Upper lobe of right lung (tissue), 1 donor: Measurements from ENCODE around the gene ARID5B. TPM values are rescaled to one million over a fixed set of nuclear protein-coding genes. Genes with fewer than 3 reads are reported as not detected.

ENCODE experiments used
- ATAC-seq: fragments of 200-7000 bp; cut with Tn5 transposase; one replicate; pipeline ENCODE4 v1.9.1; 2020; ENCODE audit warnings: mild to moderate bottlenecking, moderate library complexity
- DNase-seq: peaks from one replicate; pipeline ENCODE4 v3.0.0-alpha.2; 2020
- H3K27ac ChIP-seq: fragments of 200-600 bp; one replicate; pipeline ENCODE4 v1.8.0; 2022
- H3K27me3 ChIP-seq: fragments of 200-600 bp; one replicate; pipeline ENCODE4 v1.8.0; 2022; ENCODE audit warnings: mild to moderate bottlenecking
- H3K36me3 ChIP-seq: fragments of 200-600 bp; one replicate; pipeline ENCODE4 v1.8.0; 2022
- H3K4me1 ChIP-seq: fragments of 200-600 bp; one replicate; pipeline ENCODE4 v1.8.0; 2022
- H3K4me3 ChIP-seq: fragments of 200-600 bp; one replicate; pipeline ENCODE4 v1.8.0; 2022; ENCODE audit warnings: mild to moderate bottlenecking
- H3K9me3 ChIP-seq: fragments of 200-600 bp; one replicate; pipeline ENCODE4 v1.8.0; 2022
- intact Hi-C: fragments of 100-400 bp; cut with DNase I; formaldehyde crosslinking; loops from one replicate; pipeline ENCODE4 v1.11.0; 2022
- total RNA-seq: library from RNA; stranded (reverse); fragmentation: NEBNext Ultra II Directional; extraction: Animal tissue kit (Norgen Biotek cat#: 25700); gene quantifications from one replicate; pipeline ENCODE4 v1.2.1, GENCODE V29; 2021
- TF ChIP-seq, protein P1 (sequence below): fragments of 200-600 bp; IDR thresholded peaks from one replicate; pipeline ENCODE4 v1.8.0; 2022; ENCODE audit warnings: antibody characterized with exemption
- donor health status: DM: no; HTN: yes; CAD: no; lungs with severe emphysema.

Gene ARID5B
- total RNA-seq, 1 donor from 2014 or later: 34.1 TPM

DNA sequence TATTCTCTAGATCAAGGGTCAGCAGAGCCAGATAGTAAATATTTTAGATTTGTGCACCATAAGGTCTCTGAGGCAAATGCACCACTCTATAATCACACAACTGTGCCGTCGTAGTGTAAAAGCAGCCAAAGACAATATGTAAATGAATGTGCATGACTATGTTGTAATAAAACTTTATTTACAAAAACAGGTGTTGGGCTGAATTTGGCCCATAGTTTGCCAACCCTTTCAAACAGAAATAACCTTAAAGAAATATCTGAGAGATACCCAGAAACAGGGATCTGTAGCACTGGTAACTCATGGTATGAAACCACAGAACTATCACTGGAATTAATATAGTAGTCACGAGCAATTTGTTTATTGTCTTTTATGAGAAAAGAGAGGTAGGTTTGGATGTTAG, 86.0 kb downstream of the ARID5B start:
- Histone ChIP-seq H3K4me3 (no peak overlapping the region), H3K27ac (peak overlapping the region; percentile 9), H3K4me1 (peaks cover 22% of the 10 kb centered on the region), H3K9me3 (no peaks in the 10 kb centered on the region), H3K36me3 (no peaks in the 10 kb centered on the region), H3K27me3 (no peaks in the 10 kb centered on the region)
- intact Hi-C loops: no loop called here
- no peak for DNase-seq
- TF ChIP-seq, protein P1, sequence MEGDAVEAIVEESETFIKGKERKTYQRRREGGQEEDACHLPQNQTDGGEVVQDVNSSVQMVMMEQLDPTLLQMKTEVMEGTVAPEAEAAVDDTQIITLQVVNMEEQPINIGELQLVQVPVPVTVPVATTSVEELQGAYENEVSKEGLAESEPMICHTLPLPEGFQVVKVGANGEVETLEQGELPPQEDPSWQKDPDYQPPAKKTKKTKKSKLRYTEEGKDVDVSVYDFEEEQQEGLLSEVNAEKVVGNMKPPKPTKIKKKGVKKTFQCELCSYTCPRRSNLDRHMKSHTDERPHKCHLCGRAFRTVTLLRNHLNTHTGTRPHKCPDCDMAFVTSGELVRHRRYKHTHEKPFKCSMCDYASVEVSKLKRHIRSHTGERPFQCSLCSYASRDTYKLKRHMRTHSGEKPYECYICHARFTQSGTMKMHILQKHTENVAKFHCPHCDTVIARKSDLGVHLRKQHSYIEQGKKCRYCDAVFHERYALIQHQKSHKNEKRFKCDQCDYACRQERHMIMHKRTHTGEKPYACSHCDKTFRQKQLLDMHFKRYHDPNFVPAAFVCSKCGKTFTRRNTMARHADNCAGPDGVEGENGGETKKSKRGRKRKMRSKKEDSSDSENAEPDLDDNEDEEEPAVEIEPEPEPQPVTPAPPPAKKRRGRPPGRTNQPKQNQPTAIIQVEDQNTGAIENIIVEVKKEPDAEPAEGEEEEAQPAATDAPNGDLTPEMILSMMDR: no peak
- ATAC-seq: no peak

DNA sequence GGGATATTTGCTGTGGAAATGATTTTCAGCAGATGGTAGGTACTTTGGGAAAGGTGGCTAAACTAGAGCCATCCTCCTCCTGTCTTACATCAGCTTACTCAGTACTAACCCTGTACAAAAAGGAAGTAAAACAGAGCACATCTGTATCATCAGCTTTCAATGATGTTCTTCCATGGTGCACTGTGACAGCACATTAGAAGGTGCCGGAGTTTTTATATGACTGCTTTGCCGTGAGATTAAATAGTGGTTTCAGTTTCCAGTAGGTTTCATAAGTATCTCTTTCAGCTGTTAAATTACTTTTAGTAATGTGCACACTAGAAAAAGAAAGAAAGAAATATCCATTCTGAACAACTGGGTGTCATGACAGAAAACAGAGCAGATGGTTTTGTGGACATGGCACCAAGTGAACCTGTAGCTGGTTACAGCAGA, 86.5 kb downstream of the ARID5B start:
- Histone ChIP-seq H3K27ac (peak overlapping the region; percentile 9), H3K9me3 (no peaks in the 10 kb centered on the region), H3K27me3 (no peaks in the 10 kb centered on the region), H3K4me3 (peak overlapping the region; percentile 7), H3K36me3 (no peaks in the 10 kb centered on the region), H3K4me1 (peaks cover 23% of the 10 kb centered on the region)
- no peak for DNase-seq
- ATAC-seq: peak; percentile 34
- intact Hi-C loops: no loop called here
- TF ChIP-seq, protein P1: no peak

DNA sequence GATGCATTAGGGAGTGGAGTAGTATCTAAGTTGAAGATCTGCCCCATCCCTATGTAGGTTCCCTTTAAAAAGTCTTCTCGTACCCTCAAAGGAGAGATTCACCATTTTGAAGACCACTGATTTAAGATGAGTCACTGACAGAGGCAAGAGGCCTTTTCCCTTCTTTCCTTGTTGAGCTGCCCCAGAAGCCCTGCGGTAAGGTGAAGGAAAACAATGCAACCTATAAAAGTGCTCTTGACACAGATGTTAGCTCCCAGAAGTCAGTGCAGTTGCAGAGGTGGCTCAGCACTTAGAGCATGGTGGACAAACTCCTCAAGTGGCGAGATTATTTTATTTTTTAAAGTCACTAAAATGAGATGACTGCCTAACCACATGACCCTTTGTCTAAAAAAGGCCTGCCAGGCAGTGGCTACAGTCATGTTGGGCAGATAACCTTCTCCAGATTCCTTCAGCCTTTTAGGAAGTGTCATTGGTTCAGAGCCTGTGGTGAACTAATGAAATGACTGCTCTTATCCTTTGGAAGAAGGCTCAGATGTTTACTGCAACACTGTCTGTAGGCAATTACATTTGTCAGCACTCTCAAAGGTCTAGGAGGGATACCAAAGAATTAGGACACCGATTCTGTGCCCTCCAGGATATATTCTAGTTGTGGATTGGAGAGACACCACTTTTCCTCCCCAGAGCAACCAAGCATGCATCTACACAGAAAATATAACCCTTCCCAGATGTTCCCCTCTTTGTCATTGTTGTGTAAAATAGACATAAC, 88.7 kb downstream of the ARID5B start:
- ATAC-seq (no peak), DNase-seq (no peak)
- H3K27me3 ChIP-seq: no peaks in the 10 kb centered on the region
- peaks cover 38% of the 10 kb centered on the region for H3K4me1 ChIP-seq
- no peaks in the 10 kb centered on the region for H3K9me3 ChIP-seq
- H3K36me3 ChIP-seq: no peaks in the 10 kb centered on the region
- H3K27ac ChIP-seq: no peak overlapping the region
- intact Hi-C loops: no loop called here
- TF ChIP-seq, protein P1: no peak
- no peak overlapping the region for H3K4me3 ChIP-seq

DNA sequence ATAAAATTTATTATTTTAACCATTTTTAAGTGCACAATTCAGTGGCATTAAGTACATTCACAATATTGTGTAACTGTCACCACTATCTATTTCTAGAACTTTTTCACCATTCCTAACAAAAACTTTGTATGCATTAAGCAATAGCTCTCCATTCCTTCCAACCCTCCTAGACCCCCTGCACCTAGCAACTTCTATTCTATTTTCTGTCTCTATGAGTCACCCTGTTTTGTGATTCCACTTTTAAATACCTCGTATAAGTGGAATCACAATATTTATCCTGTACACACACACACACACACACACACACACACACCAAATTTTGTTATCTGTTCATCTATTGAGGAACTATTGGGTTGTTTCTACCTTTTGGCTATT, 89.2 kb downstream of the ARID5B start:
- ATAC-seq: no peak
- Histone ChIP-seq H3K27ac (no peak overlapping the region), H3K9me3 (no peaks in the 10 kb centered on the region), H3K4me1 (peaks cover 38% of the 10 kb centered on the region), H3K36me3 (no peaks in the 10 kb centered on the region), H3K27me3 (no peaks in the 10 kb centered on the region), H3K4me3 (no peak overlapping the region)
- DNase-seq: no peak
- TF ChIP-seq, protein P1: no peak
- intact Hi-C loops: no loop called here

DNA sequence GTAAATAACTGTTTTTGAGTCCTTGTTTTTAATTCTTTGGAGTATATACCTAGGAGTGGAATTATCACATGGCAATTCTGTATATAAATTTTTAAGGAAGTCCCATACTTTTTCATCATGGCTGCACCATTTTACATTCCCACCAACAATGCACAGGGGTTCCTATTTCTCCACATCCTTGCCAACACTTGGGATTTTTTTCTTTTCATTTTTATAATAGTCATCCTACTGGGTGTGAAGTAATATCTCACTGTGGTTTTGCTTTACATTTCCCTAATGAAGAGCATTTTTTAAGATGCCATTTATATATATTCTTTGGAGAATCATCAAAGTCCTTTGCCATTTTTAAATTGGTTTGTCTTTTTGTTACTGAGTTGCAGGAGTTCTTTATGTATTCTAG, 89.7 kb downstream of the ARID5B start:
- intact Hi-C loops: no loop called here

More for the DNA sequence above, 89.7 kb downstream of the ARID5B start:
- Histone ChIP-seq H3K9me3 (no peaks in the 10 kb centered on the region), H3K4me3 (no peak overlapping the region), H3K27ac (peak overlapping the region; percentile 80), H3K36me3 (no peaks in the 10 kb centered on the region), H3K27me3 (no peaks in the 10 kb centered on the region), H3K4me1 (peaks cover 38% of the 10 kb centered on the region)
- DNase-seq: no peak
- no peak for ATAC-seq
- TF ChIP-seq, protein P1: no peak
